Adrenal gland (tissue), 5 donors: ENCODE results near the gene SYK.

Source experiments
- CTCF ChIP-seq, 6 experiments: fragments of 450-650 bp in 4 of 6; fragments of 200-600 bp in 2 of 6; sonication (generic) in 1 of 6; IDR thresholded peaks; 1 replicate in 5 of 6; 2 replicates in 1 of 6; pipeline versions ENCODE4 v1.5.1 to v1.8.0; 2016 to 2021; ENCODE audit warnings: antibody characterized with exemption in 6 of 6, mild to moderate bottlenecking in 2 of 6, moderate library complexity in 1 of 6
- POLR2A ChIP-seq, 2 donors: fragments of 450-650 bp; IDR thresholded peaks; one replicate each; pipeline ENCODE4 v1.6.1; 2017; ENCODE audit warnings: antibody characterized with exemption in 2 of 2, mild to moderate bottlenecking in 2 of 2, moderate library complexity in 1 of 2
- donor health status: DM: no; HTN: no; CAD: no.

GRCh38 chr9:90789408-90789807 is 12.2 kb upstream of the SYK start:
- TF ChIP-seq CTCF (IDR thresholded peaks at IDR 0.05) = no peak
- TF ChIP-seq POLR2A (IDR thresholded peaks at IDR 0.05) = no peak
